GM23248 (cell line): Measurements from ENCODE around the gene NEU4.
"Not testable (repeated sequence)": the region's sequence is repeated elsewhere in the genome, so short reads cannot be mapped to it uniquely, and the experiment has no call there.

Experiments used
- EZH2 ChIP-seq: fragments of 200-600 bp; sonication (generic); IDR thresholded peaks from 2 replicates; pipeline ENCODE4 v1.6.1; 2018; ENCODE audit warnings: antibody characterized with exemption, mild to moderate bottlenecking; ENCODE audit not compliant: insufficient read depth, poor library complexity, severe bottlenecking
- EZH2phosphoT487 ChIP-seq: fragments of 200-600 bp; sonication (generic); IDR thresholded peaks from 2 replicates; pipeline ENCODE4 v1.6.1; 2018; ENCODE audit warnings: antibody characterized with exemption, moderate library complexity, mild to moderate bottlenecking, low read depth; ENCODE audit not compliant: insufficient read depth

DNA sequence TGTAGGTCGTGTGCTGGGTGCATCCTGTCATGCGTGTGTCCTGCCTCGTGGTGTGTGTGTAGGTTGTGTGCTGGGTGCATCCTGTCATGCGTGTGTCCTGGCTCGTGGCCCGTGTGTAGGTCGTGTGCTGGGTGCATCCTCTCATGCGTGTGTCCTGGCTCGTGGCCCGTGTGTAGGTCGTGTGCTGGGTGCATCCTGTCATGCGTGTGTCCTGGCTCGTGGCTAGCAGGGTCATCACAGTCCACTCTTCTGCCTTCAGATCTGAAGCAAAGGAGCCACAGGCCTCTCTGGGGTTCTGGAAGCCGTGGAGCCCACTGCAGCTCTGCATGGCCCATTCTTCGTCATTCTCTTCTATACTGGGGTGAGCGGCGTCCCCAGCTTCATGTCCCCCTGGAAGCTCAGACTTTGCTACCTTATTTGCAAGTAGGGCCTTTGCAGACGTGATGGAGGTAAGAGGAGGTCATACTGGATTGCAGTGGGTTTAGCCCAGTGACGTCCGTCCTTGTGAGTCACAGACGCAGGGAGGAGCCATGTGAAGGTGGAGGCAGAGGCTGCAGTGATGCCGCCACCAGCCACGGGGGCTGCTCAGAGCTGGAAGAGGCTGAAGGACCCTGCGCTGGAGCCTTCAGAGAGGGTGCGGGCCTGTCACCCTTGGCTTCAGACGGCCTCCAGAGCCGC lies 11.1 kb downstream of the NEU4 start:
- not testable (repeated sequence) for TF ChIP-seq EZH2, EZH2phosphoT487
